Peyer's patch (tissue), 4 donors: ENCODE measurements around the gene PHACTR3. TPM values are rescaled to one million over a fixed set of nuclear protein-coding genes. Genes with fewer than 3 reads are reported as not detected.
A peak's percentile ranks its signal among the peaks of the same experiment; 100 is the strongest.

ENCODE experiments used
- DNase-seq, 3 donors: peaks; one replicate each; pipeline ENCODE4 v3.0.0-alpha.2; 2017 to 2019
- H3K27ac ChIP-seq, 4 donors: fragments of 200-600 bp; sonication (generic); one replicate each; pipeline ENCODE4 v1.5.1; 2016 to 2019
- H3K27me3 ChIP-seq, 2 donors: fragments of 200-600 bp; sonication (generic); one replicate each; pipeline ENCODE4 v1.5.1; 2019
- H3K36me3 ChIP-seq, 3 donors: fragments of 200-600 bp; sonication (generic); one replicate each; pipeline ENCODE4 v1.5.1; 2016 to 2019
- H3K4me1 ChIP-seq, 4 donors: fragments of 200-600 bp; sonication (generic); one replicate each; pipeline ENCODE4 v1.5.1; 2016 to 2019
- H3K4me3 ChIP-seq, 4 donors: fragments of 200-600 bp; sonication (generic); 1 replicate in 3 of 4; 2 replicates in 1 of 4; pipeline ENCODE4 v1.5.1; 2016 to 2019; ENCODE audit warnings: mild to moderate bottlenecking in 1 of 4
- H3K9me3 ChIP-seq, 4 donors: fragments of 200-600 bp; sonication (generic); one replicate each; pipeline ENCODE4 v1.5.1; 2016 to 2019; ENCODE audit warnings: mild to moderate bottlenecking in 1 of 4
- POLR2A ChIP-seq, 2 donors: fragments of 450-650 bp; IDR thresholded peaks; one replicate each; pipeline ENCODE4 v1.5.1; 2017; ENCODE audit warnings: antibody characterized with exemption in 2 of 2, mild to moderate bottlenecking in 2 of 2, moderate library complexity in 2 of 2
- total RNA-seq, 4 donors: library from RNA; depleted of rRNA; stranded (reverse); fragments of >200 nt; gene quantifications; one replicate each; pipeline ENCODE4 v1.1.0, GENCODE V29; 2016
- TF ChIP-seq, protein P1 (sequence below), 6 experiments: fragments of 450-650 bp in 4 of 6; fragments of 200-600 bp in 2 of 6; sonication (generic) in 1 of 6; IDR thresholded peaks; one replicate each; pipeline ENCODE4 v1.5.1; 2017 to 2019; ENCODE audit warnings: antibody characterized with exemption in 6 of 6, mild to moderate bottlenecking in 3 of 6, moderate library complexity in 1 of 6

Gene PHACTR3
- total RNA-seq, 4 donors from 2014 or later = 14.9 to 31.5 (median 22.9) TPM

DNA sequence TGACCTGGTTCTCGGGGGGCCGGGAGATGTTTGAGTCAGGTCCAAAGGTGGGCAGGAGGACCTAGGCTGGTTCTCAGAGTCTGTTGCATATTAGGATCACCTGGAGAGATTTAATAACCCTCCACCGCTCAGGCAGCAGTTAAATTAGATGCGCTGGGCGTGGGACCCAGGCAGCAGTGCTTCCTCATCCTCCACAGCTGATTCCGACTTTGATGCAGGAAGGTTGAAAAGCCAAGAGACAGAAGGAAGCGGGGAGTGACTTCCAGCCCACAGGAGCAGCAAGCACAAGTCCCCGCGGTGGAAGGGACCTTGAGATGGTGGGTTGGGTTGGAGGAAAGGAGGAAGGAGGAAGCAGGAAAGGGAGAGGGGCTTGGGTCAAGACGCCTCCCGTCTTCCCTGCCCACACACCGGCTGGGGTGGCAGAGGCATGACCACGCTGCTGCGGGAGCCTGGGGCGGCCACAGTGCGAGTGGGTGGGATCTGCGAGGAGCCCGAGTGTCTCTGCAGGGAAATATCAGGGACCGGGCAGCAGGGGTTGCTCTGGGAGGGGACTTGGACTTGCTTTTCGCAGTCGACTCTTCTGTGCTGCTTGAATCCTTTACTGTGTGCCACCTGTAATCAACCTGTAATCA lies 146.0 kb downstream of the PHACTR3 start:
- peaks cover 0 to 13% (median 4%) of the 10 kb centered on the region in 4 donors for H3K4me1 ChIP-seq

GRCh38 chr20:59751075-59751711 lies 146.9 kb downstream of the PHACTR3 start:
- Histone ChIP-seq H3K27ac (no peak overlapping the region), H3K4me3 (no peak overlapping the region), H3K4me1 (peaks cover 0 to 13% (median 4%) of the 10 kb centered on the region in 4 donors), H3K9me3 (no peaks in the 10 kb centered on the region), H3K27me3 (no peaks in the 10 kb centered on the region), H3K36me3 (no peaks in the 10 kb centered on the region)
- peak; percentile 20 to 76 (median 68) for DNase-seq
- TF ChIP-seq, protein P1, sequence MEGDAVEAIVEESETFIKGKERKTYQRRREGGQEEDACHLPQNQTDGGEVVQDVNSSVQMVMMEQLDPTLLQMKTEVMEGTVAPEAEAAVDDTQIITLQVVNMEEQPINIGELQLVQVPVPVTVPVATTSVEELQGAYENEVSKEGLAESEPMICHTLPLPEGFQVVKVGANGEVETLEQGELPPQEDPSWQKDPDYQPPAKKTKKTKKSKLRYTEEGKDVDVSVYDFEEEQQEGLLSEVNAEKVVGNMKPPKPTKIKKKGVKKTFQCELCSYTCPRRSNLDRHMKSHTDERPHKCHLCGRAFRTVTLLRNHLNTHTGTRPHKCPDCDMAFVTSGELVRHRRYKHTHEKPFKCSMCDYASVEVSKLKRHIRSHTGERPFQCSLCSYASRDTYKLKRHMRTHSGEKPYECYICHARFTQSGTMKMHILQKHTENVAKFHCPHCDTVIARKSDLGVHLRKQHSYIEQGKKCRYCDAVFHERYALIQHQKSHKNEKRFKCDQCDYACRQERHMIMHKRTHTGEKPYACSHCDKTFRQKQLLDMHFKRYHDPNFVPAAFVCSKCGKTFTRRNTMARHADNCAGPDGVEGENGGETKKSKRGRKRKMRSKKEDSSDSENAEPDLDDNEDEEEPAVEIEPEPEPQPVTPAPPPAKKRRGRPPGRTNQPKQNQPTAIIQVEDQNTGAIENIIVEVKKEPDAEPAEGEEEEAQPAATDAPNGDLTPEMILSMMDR (IDR thresholded peaks at IDR 0.05) = peak in 4 of 6 experiments; percentile 54 to 67 (median 60)
- no peak for TF ChIP-seq POLR2A (IDR thresholded peaks at IDR 0.05)

More for the DNA sequence above, 146.0 kb downstream of the PHACTR3 start:
- H3K9me3 ChIP-seq = no peaks in the 10 kb centered on the region
- DNase-seq = no peak
- no peaks in the 10 kb centered on the region for H3K36me3 ChIP-seq
- H3K4me3 ChIP-seq = no peak overlapping the region
- H3K27ac ChIP-seq = no peak overlapping the region
- H3K27me3 ChIP-seq = no peaks in the 10 kb centered on the region
- no peak for TF ChIP-seq POLR2A (IDR thresholded peaks at IDR 0.05)
- TF ChIP-seq, protein P1 (IDR thresholded peaks at IDR 0.05) = no peak

- peak in 2 of 3 donors; percentile 22 to 58 for DNase-seq
- Histone ChIP-seq H3K27me3 (no peaks in the 10 kb centered on the region), H3K36me3 (no peaks in the 10 kb centered on the region), H3K4me1 (peaks cover 0 to 13% (median 4%) of the 10 kb centered on the region in 4 donors), H3K9me3 (no peaks in the 10 kb centered on the region), H3K4me3 (no peak overlapping the region), H3K27ac (no peak overlapping the region)
- TF ChIP-seq, protein P1 (IDR thresholded peaks at IDR 0.05) = no peak
Observed at GRCh38 chr20:59752101-59752586, 147.8 kb downstream of the PHACTR3 start.

GRCh38 chr20:59752704-59753460 lies 148.5 kb downstream of the PHACTR3 start:
- DNase-seq = no peak
- no peaks in the 10 kb centered on the region for H3K27me3 ChIP-seq
- TF ChIP-seq POLR2A (IDR thresholded peaks at IDR 0.05) = no peak
- TF ChIP-seq, protein P1 (IDR thresholded peaks at IDR 0.05) = no peak
- H3K27ac ChIP-seq = no peak overlapping the region
- H3K36me3 ChIP-seq = no peaks in the 10 kb centered on the region
- H3K4me3 ChIP-seq = no peak overlapping the region
- peaks cover 0 to 13% (median 4%) of the 10 kb centered on the region in 4 donors for H3K4me1 ChIP-seq
- no peaks in the 10 kb centered on the region for H3K9me3 ChIP-seq

DNA sequence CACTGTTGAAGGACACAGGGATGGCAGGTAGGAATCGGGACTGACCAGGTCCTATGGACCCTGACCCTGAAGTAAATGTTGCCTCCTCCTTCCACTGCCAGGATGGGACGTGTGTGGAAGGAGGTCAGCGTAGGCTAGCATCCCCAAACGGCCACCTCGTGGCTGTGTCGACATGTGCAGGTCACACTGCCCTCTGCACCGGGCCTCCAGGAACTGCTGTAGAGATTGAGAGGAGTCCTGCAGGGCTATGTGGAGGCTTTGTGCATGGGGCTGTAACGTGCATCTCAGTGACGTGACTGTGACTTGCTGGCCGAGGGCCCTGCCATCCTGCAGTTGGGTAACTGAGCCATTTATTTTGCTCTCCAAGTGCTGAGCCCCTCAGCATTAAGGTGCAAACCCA lies 149.5 kb downstream of the PHACTR3 start:
- H3K4me1 ChIP-seq = peaks cover 0 to 13% (median 4%) of the 10 kb centered on the region in 4 donors
- no peak for TF ChIP-seq POLR2A (IDR thresholded peaks at IDR 0.05)
- TF ChIP-seq, protein P1 (IDR thresholded peaks at IDR 0.05) = no peak
- H3K27me3 ChIP-seq = no peaks in the 10 kb centered on the region
- no peaks in the 10 kb centered on the region for H3K9me3 ChIP-seq
- DNase-seq = no peak
- no peak overlapping the region for H3K4me3 ChIP-seq
- no peak overlapping the region for H3K27ac ChIP-seq
- H3K36me3 ChIP-seq = no peaks in the 10 kb centered on the region
